Stimulated activated CD4-positive, alpha-beta T cell treated with anti-CD3 and anti-CD28 coated beads, Interleukin-4, amount 100 ng/mL, for 4 hours (primary cell): ENCODE data around the gene ZNF407.
"Not testable (repeated sequence)": the region's sequence is repeated elsewhere in the genome, so short reads cannot be mapped to it uniquely, and the experiment has no call there.

Source experiments
- DNase-seq, 2 experiments: peaks; one replicate each; pipeline ENCODE4 v3.0.0-alpha.2; 2020

ZNF407 gene, protein sequence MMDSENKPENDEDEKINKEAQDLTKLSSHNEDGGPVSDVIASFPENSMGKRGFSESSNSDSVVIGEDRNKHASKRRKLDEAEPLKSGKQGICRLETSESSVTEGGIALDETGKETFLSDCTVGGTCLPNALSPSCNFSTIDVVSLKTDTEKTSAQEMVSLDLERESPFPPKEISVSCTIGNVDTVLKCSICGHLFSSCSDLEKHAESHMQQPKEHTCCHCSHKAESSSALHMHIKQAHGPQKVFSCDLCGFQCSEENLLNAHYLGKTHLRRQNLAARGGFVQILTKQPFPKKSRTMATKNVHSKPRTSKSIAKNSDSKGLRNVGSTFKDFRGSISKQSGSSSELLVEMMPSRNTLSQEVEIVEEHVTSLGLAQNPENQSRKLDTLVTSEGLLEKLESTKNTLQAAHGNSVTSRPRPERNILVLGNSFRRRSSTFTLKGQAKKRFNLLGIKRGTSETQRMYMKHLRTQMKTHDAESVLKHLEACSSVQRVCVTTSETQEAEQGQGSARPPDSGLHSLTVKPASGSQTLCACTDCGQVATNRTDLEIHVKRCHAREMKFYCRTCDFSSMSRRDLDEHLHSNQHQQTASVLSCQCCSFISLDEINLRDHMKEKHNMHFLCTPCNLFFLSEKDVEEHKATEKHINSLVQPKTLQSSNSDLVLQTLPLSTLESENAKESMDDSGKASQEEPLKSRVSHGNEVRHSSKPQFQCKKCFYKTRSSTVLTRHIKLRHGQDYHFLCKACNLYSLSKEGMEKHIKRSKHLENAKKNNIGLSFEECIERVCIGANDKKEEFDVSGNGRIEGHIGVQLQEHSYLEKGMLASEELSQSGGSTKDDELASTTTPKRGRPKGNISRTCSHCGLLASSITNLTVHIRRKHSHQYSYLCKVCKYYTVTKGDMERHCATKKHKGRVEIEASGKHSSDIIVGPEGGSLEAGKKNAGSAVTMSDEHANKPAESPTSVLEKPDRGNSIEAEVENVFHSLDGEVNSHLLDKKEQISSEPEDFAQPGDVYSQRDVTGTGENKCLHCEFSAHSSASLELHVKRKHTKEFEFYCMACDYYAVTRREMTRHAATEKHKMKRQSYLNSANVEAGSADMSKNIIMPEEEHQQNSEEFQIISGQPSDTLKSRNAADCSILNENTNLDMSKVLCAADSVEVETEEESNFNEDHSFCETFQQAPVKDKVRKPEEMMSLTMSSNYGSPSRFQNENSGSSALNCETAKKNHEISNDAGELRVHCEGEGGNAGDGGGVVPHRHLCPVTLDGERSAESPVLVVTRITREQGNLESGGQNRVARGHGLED (N-terminal part only)

DNA sequence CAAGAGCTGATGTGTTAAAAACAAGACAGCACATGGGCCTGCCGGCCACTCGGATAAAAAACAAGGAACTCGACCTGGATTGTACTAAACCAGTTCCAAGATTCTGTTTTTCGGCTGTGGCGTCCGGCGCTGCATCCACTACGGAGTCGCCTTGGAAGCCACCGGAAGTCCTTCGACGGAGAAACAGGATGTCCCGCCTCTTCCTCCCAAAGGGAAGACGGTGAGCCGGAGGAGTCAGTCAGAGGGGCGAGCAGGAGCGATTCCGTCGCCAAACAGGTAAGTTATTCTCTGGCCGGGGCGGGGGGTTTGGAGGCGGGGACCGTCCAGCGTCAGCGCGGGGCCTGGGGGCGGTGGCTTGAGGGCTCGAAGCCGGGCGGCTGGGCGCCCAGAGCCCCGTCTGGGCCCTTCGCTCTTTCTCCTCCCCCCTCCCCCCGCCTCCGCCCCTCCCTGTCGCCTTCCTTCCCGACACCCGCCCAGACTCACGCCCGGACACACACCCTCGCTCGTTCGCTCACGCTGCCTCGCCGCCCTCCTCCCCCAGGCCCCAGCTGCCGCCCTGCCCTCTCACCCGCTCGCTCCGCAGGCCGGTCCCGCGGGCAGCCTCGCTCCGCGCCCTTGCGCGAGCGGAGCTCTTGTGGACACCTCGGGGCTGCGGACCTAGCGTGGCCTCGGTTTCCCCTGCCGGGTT, at the start of gene ZNF407:
ZNF407 (plus strand) TSS at position 209 of the 688 bp plus-strand sequence. CDS start 33,150 bp downstream, outside the sequence.
- peak; percentile 81 to 82 for DNase-seq

DNA sequence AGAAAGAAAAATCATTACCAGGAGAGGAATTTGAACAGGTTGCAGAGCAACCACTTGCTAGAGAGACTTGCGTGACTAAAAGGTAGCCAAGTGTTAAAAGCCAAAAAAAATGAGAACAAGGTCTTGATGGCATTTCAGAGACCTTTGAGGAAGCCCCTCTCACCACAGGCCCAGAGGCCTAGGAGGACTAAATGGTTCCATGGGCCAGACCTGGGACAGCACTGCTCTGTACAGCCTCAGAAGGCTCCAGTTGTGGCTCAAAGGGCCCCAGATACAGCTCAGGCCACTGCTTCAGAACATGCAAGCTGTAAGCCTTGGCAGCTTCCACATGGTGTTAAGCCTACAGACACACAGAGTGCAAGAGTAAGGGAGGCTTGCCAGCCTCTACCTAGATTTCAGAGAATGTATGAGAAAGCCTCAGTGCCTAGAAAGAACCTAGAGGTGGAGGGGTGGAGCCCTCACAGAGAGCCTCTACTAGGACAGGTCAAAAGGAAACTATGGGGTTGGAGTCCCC, 48.0 kb upstream of the ZNF407 start:
- DNase-seq: no peak

DNA sequence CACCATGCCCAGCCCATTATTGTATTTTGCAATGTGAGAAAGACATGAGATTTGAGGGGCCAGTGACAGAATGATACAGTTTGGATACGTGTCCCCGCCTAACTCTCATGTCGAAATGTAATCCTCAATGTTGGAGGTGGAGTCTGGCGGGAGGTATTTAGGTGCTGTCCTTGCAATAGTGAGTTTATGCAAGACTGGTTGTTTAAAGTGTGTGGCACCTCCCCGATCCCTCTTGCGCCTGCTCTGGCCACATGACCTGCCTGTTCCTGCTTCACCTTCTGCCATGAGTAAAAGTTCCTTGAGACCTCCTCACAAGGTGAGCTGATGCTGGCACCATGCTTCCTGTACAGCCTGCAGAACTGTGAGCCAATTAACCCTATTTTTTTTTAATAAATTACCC, 46.8 kb upstream of the ZNF407 start:
- DNase-seq: no peak

DNA sequence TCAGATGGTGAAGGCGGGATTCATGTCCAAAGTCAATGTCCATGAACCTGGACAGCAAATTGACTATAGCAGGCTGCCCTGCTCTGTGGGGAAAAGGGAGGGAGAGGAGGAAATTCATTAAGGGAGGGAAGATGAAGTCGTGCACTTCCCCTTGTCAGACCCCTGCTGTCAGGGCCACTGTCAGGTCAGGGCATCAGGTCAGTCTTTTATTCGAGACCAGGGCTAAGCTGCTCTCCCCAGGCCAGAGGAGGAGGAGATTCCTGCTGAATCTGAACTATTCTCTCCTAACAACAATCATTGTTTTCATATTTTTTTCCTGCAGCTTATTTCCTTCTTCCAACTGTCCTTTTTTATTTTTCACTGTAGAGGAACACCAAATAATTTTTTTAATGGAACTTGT, 46.2 kb upstream of the ZNF407 start:
- DNase-seq: no peak

DNA sequence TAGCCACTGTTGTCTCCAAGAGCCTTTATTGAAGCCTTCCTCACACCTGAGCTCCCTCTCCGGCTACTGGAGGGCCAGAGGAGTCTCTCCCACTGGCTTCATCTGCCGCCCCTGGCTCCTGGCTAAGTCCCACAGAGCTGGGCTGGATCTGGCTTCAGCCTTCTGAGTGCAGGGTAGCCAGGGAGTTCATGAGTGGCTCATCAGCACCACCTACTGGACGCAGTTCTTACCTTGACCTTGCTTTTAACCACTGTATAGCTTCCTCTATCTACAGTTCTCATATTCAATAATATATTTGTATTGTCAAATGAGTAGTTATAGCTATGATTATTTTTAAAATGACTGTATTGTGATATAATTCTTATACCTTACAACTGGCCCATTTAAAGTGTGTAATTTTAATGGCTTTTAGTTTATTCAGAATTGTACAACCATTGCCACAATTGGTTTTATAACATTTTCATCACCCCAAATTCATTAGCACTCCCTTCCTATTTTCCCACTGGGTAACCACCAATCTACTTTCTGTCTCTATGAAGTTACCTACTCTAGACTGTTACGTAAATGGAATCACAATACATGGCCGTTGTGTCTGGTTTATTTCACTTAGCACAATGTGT, 45.6 kb upstream of the ZNF407 start:
- peak; percentile 62 to 67 for DNase-seq

DNA sequence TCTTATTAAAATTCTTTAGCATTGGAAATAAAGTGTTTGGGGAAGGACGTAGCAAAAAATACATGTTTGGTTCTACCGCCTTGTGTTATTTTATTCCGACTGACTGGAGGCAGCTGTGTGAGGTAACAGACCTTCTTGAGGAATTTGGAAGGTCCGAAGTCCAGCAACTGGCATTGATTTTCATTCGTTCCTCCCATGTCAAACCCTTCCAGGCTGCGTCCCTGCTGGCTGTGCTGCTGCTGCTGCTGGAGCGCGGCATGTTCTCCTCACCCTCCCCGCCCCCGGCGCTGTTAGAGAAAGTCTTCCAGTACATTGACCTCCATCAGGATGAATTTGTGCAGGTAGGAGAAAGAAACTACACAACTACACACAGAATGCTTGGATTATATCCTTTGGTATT, 41.5 kb upstream of the ZNF407 start:
- DNase-seq: no peak

DNA sequence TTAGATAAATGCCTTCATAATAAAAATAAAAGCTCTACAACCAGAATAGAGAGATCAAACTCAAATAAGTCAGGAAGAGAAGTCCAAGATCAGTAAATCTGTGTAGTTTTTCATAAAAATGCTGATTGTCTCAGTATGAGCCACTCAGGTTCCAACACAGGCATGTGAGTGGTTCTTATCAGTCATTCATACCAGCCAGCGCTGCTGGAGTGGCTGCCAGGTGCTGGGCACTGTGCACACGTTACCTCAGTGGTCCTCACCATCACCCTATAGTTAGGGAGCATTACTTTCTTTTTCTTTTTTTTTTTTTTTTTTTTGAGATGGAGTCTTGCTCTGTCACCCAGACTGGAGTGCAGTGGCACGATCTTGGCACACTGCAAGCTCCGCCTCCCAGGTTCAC, 39.6 kb upstream of the ZNF407 start:
- no peak for DNase-seq

DNA sequence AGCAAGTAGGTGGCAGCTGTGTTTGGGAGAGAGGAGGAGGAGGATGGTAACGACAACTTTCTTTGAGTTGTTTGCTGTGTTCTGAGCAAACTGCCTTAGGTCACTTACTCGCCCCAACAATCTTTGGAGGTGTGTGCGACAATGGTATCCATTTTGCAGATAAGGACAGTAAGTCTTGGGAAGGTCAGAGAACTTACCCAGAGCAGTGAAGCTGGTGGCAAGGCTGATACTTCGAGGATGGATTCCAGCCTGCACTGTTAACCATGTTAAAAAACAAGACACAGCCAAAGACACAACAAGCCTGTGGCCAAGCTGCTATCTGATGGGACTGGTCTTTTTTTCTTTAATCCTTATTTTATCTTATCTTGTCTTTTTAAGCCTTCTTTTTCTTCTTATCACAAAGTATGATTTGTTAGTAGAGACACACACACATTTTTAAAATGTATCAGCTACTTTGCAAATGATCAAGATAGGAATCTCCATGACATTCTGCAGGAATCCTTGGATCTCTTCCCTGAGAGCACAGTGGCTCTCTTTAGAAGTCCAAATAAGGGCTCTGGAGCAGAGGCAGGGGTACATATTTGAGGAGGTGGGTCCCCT, 35.4 kb upstream of the ZNF407 start:
- no peak for DNase-seq

GRCh38 chr18:74562775-74563174, 34.9 kb upstream of the ZNF407 start:
- no peak for DNase-seq

- no peak for DNase-seq
These were observed 33.7 kb upstream of the ZNF407 start for GRCh38 chr18:74563999-74564398.

GRCh38 chr18:74565164-74565563, 32.5 kb upstream of the ZNF407 start:
- DNase-seq: not testable (repeated sequence)

GRCh38 chr18:74565993-74566392, 31.7 kb upstream of the ZNF407 start:
- DNase-seq: not testable (repeated sequence)

DNA sequence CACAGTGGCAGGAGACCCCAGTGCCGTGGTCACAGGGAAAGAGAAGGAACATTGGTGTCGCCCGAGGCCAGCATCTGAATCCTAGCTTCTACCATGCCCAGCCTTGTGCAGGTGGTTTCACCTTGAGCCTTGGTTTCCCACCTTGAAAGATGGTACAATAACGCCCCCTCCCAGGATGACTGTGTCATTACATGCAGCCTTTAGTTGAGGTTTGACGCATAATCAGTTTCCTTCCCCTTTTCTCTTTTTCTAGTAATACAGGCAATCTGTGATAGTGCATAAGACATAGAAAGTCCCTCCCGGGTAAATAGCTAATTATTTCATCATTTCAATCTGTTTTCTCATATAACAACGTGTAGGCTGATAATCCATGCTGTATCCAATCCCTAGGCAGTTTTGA, 29.8 kb upstream of the ZNF407 start:
- DNase-seq: no peak

DNA sequence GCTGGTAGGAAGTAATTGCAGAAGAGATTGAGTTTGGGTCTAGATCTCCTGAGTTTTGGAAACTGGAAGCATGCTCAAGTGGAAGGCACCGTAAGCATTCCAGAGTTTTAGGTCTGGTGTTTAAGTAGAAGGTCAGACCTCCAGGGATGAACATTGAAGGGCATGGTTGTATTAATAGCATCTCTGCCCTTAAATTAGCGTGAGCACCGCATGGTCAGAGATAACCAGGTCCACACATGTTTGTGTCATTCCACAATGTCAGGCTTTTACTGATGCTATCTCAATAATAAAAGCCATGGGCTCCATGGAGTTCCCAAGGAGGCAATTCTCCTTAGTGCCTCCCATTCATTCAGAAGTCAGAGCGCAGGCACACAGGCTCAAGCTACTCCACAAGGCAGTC, 28.3 kb upstream of the ZNF407 start:
- DNase-seq: no peak

DNA sequence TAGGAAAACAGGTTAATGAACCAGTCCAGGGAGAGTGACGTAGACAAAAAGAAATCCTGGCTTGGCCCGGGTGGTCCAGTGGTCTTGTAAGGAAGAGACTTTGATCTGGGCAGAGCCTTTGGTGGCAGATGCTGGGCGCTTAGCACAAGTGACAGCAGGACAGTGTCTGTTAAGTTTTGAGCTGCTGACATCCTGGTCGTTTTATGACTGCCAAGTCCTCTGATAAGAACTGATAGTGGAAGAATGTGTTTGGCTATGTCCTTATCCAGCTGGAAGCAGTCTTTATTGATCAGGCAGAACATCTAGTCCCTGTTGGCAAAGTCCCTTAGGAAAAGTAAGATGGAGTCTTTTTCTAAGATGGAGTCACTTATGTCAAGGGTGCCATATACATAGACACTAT, 27.4 kb upstream of the ZNF407 start:
- no peak for DNase-seq

- DNase-seq: no peak
These were observed 25.6 kb upstream of the ZNF407 start for GRCh38 chr18:74571895-74572680.

DNA sequence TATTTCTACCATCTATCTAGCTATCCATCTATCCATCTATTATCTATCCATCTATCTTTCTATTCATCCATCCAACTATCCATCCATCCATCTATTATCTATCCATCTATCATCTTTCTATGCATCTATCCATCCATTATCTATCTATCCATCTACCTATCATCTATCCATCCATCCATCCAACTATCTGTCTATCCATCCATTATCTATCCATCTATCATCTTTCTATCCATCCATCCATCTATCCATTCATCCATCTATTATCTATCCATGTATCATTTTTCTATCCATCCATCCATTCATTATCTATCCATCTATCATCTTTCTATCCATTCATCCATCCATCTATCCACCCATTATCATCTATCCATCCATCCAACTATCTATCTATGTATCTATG, 24.6 kb upstream of the ZNF407 start:
- DNase-seq: no peak

GRCh38 chr18:74574916-74575315, 22.8 kb upstream of the ZNF407 start:
- DNase-seq: no peak

DNA sequence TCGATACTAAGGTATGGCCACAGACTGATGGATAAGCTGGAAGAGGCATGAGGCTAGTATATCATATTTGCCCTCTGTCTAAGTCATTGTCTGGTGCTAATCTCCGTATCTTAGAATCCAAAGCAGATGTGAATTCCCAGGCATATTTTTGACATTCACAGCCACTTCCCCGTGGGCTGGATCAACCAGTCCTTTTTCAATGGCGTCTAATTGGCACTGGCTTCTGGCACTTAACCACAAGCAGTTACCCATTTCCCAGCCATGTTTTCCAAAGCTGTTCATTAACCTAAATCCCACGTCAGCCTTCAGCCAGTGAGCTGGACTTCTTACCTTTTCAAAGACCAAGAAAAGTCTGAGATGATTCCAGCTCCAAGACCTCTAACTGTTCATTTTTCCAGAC, 20.7 kb upstream of the ZNF407 start:
- DNase-seq: no peak

DNA sequence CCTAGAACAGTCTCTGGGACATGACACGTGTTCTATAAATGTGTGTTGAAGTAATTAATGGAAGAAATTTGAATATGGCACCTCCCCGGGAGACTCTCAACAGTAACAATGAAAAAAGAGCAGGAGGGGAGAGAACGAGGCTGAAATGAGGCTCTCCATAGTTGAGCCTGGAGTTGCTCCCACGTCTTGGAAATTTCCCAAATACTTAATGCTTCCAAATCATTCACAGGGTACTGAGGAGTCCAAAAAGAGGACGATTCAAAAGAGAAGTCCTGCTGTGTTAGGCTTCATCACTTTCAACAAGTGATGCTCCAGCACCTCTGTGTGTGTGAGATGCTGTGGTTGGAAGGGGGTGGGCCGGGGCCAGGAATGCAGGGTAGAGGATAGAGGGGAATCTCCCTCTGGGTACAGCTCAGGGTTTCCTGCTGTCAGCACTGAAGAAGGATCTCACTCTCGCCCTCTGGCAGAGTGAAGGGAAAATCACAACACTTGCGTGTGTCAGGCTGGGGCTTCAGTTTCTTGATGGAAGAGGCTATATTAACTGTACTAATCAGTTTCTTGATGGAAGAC, 18.1 kb upstream of the ZNF407 start:
- DNase-seq: no peak
